Uterus (tissue), 2 donors: Measurements from ENCODE around the gene ATP11A.

Experiments
- POLR2A ChIP-seq, 2 donors: fragments of 450-650 bp; IDR thresholded peaks; one replicate each; pipeline ENCODE4 v1.6.1; 2016; ENCODE audit warnings: antibody characterized with exemption in 2 of 2, mild to moderate bottlenecking in 1 of 2, moderate library complexity in 1 of 2
- TF ChIP-seq, protein P1 (sequence below), 4 experiments: fragments of 200-600 bp in 2 of 4; fragments of 450-650 bp in 2 of 4; sonication (generic) in 2 of 4; IDR thresholded peaks; one replicate each; pipeline ENCODE4 v1.5.1; 2016 to 2019; ENCODE audit warnings: antibody characterized with exemption in 4 of 4, mild to moderate bottlenecking in 2 of 4, moderate library complexity in 1 of 4

GRCh38 chr13:112755331-112755730 is 65.5 kb downstream of the ATP11A start:
- TF ChIP-seq, protein P1, sequence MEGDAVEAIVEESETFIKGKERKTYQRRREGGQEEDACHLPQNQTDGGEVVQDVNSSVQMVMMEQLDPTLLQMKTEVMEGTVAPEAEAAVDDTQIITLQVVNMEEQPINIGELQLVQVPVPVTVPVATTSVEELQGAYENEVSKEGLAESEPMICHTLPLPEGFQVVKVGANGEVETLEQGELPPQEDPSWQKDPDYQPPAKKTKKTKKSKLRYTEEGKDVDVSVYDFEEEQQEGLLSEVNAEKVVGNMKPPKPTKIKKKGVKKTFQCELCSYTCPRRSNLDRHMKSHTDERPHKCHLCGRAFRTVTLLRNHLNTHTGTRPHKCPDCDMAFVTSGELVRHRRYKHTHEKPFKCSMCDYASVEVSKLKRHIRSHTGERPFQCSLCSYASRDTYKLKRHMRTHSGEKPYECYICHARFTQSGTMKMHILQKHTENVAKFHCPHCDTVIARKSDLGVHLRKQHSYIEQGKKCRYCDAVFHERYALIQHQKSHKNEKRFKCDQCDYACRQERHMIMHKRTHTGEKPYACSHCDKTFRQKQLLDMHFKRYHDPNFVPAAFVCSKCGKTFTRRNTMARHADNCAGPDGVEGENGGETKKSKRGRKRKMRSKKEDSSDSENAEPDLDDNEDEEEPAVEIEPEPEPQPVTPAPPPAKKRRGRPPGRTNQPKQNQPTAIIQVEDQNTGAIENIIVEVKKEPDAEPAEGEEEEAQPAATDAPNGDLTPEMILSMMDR (IDR thresholded peaks at IDR 0.05) = no peak
- no peak for TF ChIP-seq POLR2A (IDR thresholded peaks at IDR 0.05)
